GM19023 (cell line): ENCODE data around the gene XKR7.

ENCODE experiments used
- ATAC-seq: cut with Tn5 transposase; IDR thresholded peaks from one replicate; pipeline ENCODE4 v1.9.1; 2021; ENCODE audit warnings: mild to moderate bottlenecking, moderate library complexity; ENCODE audit not compliant: unreplicated experiment

XKR7 gene

GRCh38 chr20:31943052-31943471 is 24.9 kb upstream of the XKR7 start:
- no peak for ATAC-seq

- no peak for ATAC-seq
These were observed 22.6 kb upstream of the XKR7 start for GRCh38 chr20:31945319-31945718.

DNA sequence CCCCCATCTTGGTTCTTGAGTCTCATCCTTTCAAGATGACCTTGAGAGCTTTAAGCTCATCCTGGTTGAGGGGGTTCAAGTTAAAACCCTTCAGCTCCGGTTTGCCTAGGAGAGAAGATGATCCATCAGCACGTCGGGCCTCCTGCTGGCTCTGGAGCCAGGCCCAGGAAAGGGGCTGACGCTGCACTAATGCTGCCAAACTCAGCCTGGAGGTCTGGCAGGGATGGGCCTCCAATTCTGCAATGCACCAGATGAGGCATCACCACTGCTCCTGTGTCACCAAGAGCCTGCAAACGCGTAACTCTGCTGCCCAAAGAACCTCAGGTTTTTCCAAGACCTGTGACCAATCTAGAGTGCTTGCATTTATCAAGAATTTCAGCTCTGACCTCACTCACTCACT is 22.2 kb upstream of the XKR7 start:
- no peak for ATAC-seq

GRCh38 chr20:31948008-31948407 is 19.9 kb upstream of the XKR7 start:
- ATAC-seq = no peak

DNA sequence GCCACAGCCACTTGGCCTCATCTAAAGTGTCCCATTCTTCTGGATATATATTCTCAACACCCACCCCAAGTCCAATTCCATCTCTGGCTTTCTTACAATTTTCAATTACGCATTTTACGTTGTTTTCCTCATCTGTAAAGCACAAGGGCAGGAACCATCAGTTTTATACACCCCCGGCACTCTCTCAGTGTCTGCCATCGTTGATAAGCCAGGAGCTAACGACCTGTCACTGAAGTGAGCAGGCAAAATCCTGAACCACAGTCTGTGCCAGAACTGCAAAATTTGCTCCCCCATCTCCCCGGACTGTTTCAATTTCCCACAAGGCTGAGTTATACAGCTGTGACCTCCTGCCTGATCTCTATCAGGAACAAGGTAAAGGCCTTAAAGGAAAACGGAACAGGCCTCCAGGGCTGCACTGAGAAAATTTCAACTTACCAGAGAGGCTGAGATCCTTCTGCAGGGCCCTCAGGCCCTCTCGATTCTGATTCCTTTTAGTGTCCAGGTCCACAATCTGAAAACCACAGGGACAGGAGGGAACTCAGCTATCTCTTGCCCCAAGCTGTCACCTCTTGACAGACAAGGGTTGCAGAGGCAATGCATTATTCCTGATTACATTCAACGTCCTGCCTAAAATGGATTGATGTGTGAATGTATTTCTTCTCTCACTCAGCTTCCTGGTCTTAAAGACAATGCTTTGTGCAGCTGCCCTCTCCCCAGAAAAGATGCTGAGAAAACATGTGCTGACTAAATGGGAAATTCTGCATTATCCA is 17.9 kb upstream of the XKR7 start:
- ATAC-seq = no peak

DNA sequence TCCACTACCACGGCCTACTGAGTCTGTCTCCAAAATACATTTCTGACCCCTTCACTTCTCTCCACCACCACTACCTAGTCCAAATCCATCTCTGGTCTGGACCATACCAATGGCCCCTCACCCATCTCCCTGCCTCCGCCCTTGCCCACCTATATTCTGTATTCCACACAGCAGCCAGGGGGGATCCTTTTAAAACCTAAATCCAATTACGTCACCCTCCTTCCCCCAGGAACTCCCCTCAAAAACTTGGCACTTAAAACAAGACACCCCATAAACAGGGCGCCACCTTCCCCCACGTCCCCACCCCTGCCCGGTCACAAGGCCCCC is 16.8 kb upstream of the XKR7 start:
- ATAC-seq = no peak

DNA sequence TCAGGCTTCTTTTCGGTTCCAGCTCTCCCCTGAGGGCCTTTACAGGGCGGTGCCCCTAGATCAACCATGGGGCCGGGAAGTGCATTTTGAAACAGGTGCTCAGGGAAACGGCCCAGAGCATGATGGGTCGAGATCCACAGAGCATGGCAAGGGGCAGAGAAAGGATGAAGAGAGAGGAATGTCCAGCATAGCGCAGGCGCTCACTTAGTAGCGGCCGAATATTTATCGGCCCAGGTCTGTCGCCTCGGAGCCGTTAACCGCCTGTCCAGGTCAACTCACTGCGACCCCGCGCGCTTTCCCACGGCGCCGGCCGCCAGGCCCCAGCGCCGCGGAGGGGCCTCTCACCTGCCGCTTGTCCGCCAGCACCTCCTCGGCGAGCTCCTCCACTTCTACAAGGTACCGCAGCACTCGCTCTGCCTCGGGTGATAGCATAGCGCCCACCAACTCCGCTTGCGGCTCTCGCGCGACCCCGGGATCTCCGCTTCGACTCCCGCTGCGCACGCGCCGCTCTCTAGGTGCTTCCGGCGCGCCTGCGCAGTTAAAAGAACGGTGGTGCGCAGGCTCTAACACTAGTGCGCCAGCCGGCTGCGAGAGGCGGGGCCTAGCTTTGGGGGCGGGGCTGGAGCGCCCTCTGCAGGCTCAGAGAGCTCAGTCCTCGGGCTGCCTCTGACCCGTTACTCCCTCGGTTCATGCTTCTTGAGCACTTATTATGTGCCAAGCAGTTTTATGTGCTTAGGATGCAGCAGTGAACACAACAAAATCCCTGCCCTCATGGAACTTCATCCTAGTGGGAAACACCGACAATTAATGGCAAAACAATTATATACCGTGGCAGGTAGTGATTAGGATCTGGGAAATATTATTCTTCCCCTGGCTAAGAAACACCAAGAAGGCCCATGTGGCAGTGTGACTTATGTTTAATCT is 16.2 kb upstream of the XKR7 start, which contains the start of gene PDRG1:
Gene PDRG1, minus strand, starts transcription at position 517 of the 924 bp plus-strand sequence. Its CDS starts 85 bp downstream, at position 432.
- ATAC-seq = peak; percentile 96

GRCh38 chr20:31953556-31954148 is 14.3 kb upstream of the XKR7 start:
- no peak for ATAC-seq

DNA sequence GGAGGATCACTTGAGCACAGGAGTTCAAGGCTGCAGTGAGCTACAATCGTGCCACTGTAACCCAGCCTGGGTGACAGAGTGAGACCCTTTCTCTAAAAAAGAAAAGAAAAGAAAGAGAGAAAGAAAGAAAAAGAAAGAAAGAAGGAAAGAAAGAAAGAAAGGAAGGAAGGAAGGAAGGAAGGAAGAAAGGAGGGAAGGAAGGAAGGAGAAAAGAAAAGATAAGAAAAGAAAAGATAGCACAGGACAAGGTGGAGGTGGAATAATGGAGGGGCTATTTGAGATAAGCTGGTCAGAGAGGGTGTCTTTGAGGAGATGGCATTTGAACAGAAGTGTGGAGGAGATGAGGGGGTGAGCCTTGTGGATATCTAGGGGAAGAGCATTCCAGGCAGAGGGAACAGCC is 13.5 kb upstream of the XKR7 start:
- ATAC-seq = no peak

GRCh38 chr20:31956556-31957526 is 11.1 kb upstream of the XKR7 start:
- no peak for ATAC-seq

- no peak for ATAC-seq
These were observed 5.2 kb upstream of the XKR7 start for GRCh38 chr20:31962761-31963160.

DNA sequence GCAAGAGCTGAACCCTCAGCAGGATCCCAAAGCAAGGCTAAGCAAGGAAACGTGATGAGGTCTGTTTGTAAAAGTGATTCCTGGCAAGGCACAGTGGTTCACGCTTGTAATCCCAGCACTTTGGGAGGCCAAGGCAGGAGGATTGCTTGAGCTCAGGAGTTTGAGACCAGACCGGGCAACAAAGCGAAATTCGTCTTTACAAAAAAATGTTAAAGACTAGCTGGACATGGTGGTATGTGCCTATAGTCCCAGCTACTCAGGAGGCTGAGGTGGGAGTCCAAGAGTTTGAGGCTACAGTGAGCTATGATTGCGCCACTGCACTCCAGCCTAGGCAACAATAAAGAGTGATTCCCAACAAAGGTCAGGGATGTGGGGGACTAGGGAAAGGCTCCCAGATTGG is 4.1 kb upstream of the XKR7 start:
- no peak for ATAC-seq

DNA sequence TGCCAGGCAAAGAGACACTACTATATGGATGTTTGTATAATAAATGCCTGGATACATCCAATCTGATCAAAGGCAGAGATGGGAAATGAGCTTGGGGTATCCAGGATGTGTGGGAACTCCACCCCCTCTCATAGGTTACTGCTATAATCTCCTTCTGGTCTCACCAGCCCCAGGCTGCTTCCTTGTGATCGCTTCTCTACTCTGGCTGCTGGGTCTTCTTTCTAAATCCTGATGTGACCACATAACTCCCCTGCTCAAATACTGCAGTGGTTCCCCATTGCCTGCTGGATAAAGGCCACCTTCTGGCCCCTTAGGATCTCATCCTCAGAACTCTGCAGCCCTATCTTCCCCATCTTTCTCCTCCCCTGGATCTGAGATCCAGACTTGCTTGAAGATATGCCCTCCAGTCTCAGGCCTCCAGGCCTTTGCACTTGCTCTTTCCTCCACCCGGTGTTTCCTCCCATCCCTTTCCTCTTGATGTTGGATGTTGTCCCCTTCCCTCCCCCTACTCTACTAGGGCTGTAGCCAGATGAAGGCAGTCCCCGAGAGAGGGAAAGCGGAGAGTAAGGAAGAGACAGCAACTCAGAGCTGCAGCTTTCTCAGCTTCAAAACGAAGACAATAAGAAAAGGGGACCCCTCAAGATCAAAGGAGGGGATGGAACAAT is 828 bp upstream of the XKR7 start:
- ATAC-seq = no peak

DNA sequence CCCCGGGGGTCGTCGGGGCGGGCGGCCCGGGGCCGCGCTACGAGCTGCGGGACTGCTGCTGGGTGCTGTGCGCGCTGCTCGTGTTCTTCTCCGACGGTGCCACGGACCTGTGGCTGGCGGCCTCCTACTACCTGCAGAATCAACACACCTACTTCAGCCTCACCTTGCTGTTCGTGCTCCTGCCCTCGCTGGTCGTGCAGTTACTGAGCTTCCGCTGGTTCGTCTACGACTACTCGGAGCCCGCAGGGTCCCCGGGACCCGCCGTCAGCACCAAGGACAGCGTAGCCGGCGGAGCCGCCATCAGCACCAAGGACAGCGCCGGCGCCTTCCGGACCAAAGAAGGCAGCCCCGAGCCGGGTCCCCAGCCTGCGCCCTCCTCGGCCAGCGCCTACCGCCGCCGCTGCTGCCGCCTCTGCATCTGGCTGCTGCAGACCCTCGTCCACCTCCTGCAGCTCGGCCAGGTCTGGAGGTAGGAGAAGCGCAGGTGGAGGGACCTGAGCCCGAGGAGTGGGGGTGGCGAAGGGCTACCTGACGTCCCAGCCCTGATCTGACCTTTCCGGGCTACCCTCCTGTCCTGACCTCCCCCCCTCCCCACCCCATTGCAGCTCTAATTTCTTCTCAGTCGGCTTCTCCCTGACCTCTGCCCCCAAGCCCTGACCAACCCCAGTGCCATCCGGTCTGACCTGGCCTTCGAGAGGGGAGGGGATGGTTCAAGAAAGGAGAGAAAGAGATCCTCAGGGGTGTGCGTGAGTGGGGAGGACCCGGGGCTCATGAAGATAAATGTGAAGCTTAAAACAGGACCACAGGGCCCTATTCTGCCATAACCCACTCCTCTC is 558 bp downstream of the XKR7 start:
- no peak for ATAC-seq

GRCh38 chr20:31969991-31970390 is 2.0 kb downstream of the XKR7 start:
- no peak for ATAC-seq

DNA sequence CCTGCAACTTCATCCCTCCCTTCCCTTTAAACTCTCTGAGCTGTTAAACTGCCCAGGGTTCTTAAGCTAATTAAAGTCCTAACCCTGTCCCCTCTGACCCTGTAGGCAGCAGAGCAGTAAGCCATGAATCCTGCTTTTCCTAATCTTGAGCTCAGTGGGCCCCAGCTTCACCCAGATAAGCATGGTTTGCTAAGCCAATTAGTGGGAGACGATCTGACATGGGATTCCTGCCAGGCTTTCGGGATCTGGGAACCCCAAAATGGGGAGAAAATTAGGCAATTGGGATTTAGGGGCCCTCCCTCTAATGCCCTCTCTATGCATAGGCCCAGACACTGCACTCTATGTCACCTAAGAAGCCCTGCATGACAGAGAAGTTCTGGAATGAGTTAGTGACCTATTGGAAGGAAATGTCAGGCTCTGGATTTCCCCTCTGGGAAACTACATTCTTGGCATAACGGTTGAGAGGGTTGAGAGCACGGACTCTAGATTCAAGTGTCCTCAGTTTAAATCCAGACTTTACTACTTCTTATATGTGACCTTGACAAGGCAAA is 4.6 kb downstream of the XKR7 start:
- ATAC-seq = no peak

- ATAC-seq = no peak
These were observed 6.3 kb downstream of the XKR7 start for GRCh38 chr20:31974296-31974695.

DNA sequence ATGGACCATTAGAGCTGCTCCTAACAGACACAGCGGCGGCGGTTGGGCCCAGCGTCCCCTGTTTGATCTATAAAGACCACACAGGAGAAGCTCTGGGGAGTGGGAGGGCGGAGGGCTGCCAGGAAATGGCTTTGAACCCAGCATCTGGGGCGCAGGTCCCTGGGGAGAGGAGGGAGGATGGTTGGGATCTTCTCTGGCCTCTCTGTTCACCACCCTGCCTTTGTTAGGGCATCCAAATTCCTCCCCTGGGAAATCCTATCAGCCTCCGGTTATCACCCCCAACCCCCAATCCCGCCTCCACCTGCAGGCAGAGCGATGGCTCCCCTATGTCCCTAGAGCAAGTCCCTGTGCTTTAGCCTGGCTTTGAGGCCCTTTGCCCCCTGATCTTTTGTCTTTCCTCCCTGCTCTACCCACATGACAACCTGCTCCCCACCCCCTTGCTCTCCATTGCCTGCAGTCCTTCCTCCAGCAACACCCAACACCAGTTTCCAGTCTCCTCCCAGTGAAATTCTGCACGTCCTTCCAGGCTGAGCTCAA is 7.1 kb downstream of the XKR7 start:
- no peak for ATAC-seq

- no peak for ATAC-seq
These were observed 7.9 kb downstream of the XKR7 start for GRCh38 chr20:31975874-31976273.
